SK-N-SH (cell line): ENCODE data around the gene PANK4.

Source experiments
- IRF3 ChIP-seq: fragments of 150-350 bp; IDR thresholded peaks from 2 replicates; pipeline ENCODE4 v1.6.1; 2016; ENCODE audit warnings: mild to moderate bottlenecking, low read depth, low read length
- NRF1 ChIP-seq: IDR thresholded peaks from 2 replicates; pipeline ENCODE4 v1.6.1; 2012; ENCODE audit warnings: low read depth, mild to moderate bottlenecking, low read length

- TF ChIP-seq IRF3 (no peak), NRF1 (no peak)
Measured at GRCh38 chr1:2503554-2504224, 22.7 kb downstream of the PANK4 start.
